ENCODE results near the gene ARHGEF37. TPM values are rescaled to one million over a fixed set of nuclear protein-coding genes. Genes with fewer than 3 reads are reported as not detected.

ARHGEF37 gene
- total and polyA plus RNA-seq, 9 of the 15 experiments (the other 6 are each of a cell fraction or from before 2014, with no cell fraction given): 0.01 to 0.27 (median 0.05) TPM

GRCh38 chr5:149610589-149611255 is 29.4 kb downstream of the ARHGEF37 start (continued):
- TF ChIP-seq ZNF778 (CRISPR knock-in tag; IDR thresholded peaks at IDR 0.05): no peak
- no peak for TF ChIP-seq SRF (CRISPR knock-in tag; IDR thresholded peaks at IDR 0.05)
- TF ChIP-seq LCOR (CRISPR knock-in tag; IDR thresholded peaks at IDR 0.05): no peak
- TF ChIP-seq XRCC4 (IDR thresholded peaks at IDR 0.05; ENCODE audit: extremely low read depth, insufficient read depth, insufficient read length): no peak
- no peak for TF ChIP-seq RBM22 (IDR thresholded peaks at IDR 0.05; ENCODE audit: low read depth, low read length, poor library complexity, severe bottlenecking)
- TF ChIP-seq MCM5 (IDR thresholded peaks at IDR 0.05; ENCODE audit: low read depth): no peak
- no peak for TF ChIP-seq POLR2A (conservative IDR thresholded peaks at IDR 0.05)
- TF ChIP-seq HDAC8 (tag; IDR thresholded peaks at IDR 0.05): no peak
- peak; percentile 49; the same call in 1 of the 2 replicates for TF ChIP-seq EP300 (IDR thresholded peaks at IDR 0.05; ENCODE audit: low read length)
- no peak for TF ChIP-seq NONO (IDR thresholded peaks at IDR 0.05; ENCODE audit: low read depth in 2 of 2, low read length in 1 of 2)
- TF ChIP-seq NFIC (IDR thresholded peaks at IDR 0.05): no peak
- TF ChIP-seq XRCC3 (IDR thresholded peaks at IDR 0.05): peak; percentile 66; the same call in 1 of the 2 replicates
- TF ChIP-seq MXD1 (CRISPR knock-in tag; IDR thresholded peaks at IDR 0.05; ENCODE audit: borderline replicate concordance, poor library complexity, severe bottlenecking): no peak
- no peak for TF ChIP-seq LEF1 (IDR thresholded peaks at IDR 0.05)
- TF ChIP-seq TEAD4 (IDR thresholded peaks at IDR 0.05; ENCODE audit: low read length): 0 out of 2 replicates have a peak, but pooled peaks have one; percentile 14
- no peak for TF ChIP-seq TEAD4 (CRISPR knock-in tag; IDR thresholded peaks at IDR 0.05; ENCODE audit: borderline replicate concordance)
- TF ChIP-seq ZNF431 (CRISPR knock-in tag; IDR thresholded peaks at IDR 0.05): no peak
- TF ChIP-seq, protein P1, sequence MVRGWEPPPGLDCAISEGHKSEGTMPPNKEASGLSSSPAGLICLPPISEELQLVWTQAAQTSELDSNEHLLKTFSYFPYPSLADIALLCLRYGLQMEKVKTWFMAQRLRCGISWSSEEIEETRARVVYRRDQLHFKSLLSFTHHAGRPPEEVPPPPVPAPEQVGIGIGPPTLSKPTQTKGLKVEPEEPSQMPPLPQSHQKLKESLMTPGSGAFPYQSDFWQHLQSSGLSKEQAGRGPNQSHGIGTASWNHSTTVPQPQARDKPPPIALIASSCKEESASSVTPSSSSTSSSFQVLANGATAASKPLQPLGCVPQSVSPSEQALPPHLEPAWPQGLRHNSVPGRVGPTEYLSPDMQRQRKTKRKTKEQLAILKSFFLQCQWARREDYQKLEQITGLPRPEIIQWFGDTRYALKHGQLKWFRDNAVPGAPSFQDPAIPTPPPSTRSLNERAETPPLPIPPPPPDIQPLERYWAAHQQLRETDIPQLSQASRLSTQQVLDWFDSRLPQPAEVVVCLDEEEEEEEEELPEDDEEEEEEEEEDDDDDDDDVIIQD (CRISPR knock-in tag; IDR thresholded peaks at IDR 0.05): no peak
- TF ChIP-seq CBX1 (IDR thresholded peaks at IDR 0.05; ENCODE audit: low read depth): peak; percentile 76; the same call in 1 of the 2 replicates
- no peak for TF ChIP-seq FOXA1 (IDR thresholded peaks at IDR 0.05; ENCODE audit: borderline replicate concordance)
- TF ChIP-seq FOXA3 (CRISPR knock-in tag; conservative IDR thresholded peaks at IDR 0.05 in 1 of 2, IDR thresholded peaks at IDR 0.05 in 1 of 2): no peak
- no peak for TF ChIP-seq ZNF263 (CRISPR knock-in tag; IDR thresholded peaks at IDR 0.05; ENCODE audit: borderline replicate concordance)
- no peak for TF ChIP-seq ZNF408 (CRISPR knock-in tag; IDR thresholded peaks at IDR 0.05; ENCODE audit: low read depth)
- no peak for TF ChIP-seq MAFK (IDR thresholded peaks at IDR 0.05; ENCODE audit: low read length)
- TF ChIP-seq MTF1 (CRISPR knock-in tag; IDR thresholded peaks at IDR 0.05; ENCODE audit: borderline replicate concordance): no peak
- TF ChIP-seq CBX2 (IDR thresholded peaks at IDR 0.05; ENCODE audit: insufficient read depth, low read length, poor library complexity, severe bottlenecking): no peak
- TF ChIP-seq GATA2 (CRISPR knock-in tag; IDR thresholded peaks at IDR 0.05): 0 out of 2 replicates have a peak, but pooled peaks have one; percentile 44
- TF ChIP-seq RBM15 (IDR thresholded peaks at IDR 0.05; ENCODE audit: insufficient read depth, low read length): no peak

All from K562 (cell line).